ENCODE results near the gene KDM2A. TPM values are rescaled to one million over a fixed set of nuclear protein-coding genes. Genes with fewer than 3 reads are reported as not detected.

Gene KDM2A
- total RNA-seq, 1 experiment from 2014 or later, result 59.9 TPM

- no peak for DNase-seq (ENCODE audit: low spot score)
Measured at GRCh38 chr11:67272327-67273259, 153.5 kb downstream of the KDM2A start.

- no peak for DNase-seq (ENCODE audit: low spot score)
Measured at GRCh38 chr11:67273260-67273990, 154.4 kb downstream of the KDM2A start.

- no peak for DNase-seq (ENCODE audit: low spot score)
Measured at GRCh38 chr11:67274768-67275605, 155.9 kb downstream of the KDM2A start.

GRCh38 chr11:67275606-67276409 lies 156.7 kb downstream of the KDM2A start:
- DNase-seq (ENCODE audit: low spot score), result no peak

- DNase-seq (ENCODE audit: low spot score), result peak; percentile 64
Measured at GRCh38 chr11:67276781-67277230, 157.7 kb downstream of the KDM2A start.

GRCh38 chr11:67277231-67277961 lies 158.3 kb downstream of the KDM2A start:
- peak; percentile 76 for DNase-seq (ENCODE audit: low spot score)

- no peak for DNase-seq (ENCODE audit: low spot score)
Measured at GRCh38 chr11:67278135-67278938, 159.3 kb downstream of the KDM2A start.

- DNase-seq (ENCODE audit: low spot score), result no peak
Measured at GRCh38 chr11:67278939-67279588, 160.0 kb downstream of the KDM2A start.

- no peak for DNase-seq (ENCODE audit: low spot score)
Measured at GRCh38 chr11:67279589-67280340, 160.7 kb downstream of the KDM2A start.

GRCh38 chr11:67280341-67280787 lies 161.3 kb downstream of the KDM2A start:
- DNase-seq (ENCODE audit: low spot score), result no peak

- no peak for DNase-seq (ENCODE audit: low spot score)
Measured at GRCh38 chr11:67280788-67281551, 161.9 kb downstream of the KDM2A start.

GRCh38 chr11:67281552-67282150 lies 162.6 kb downstream of the KDM2A start:
- no peak for DNase-seq (ENCODE audit: low spot score)

GRCh38 chr11:67282155-67282875 lies 163.3 kb downstream of the KDM2A start:
- DNase-seq (ENCODE audit: low spot score), result no peak

GRCh38 chr11:67282876-67283371 lies 163.9 kb downstream of the KDM2A start:
- no peak for DNase-seq (ENCODE audit: low spot score)

GRCh38 chr11:67283481-67283963 lies 164.5 kb downstream of the KDM2A start:
- no peak for DNase-seq (ENCODE audit: low spot score)

Measured in HT-29 (cell line).